ENCODE results near the gene MSX2. TPM values are rescaled to one million over a fixed set of nuclear protein-coding genes. Genes with fewer than 3 reads are reported as not detected.

MSX2 gene
- not detected in 2 replicates for total RNA-seq

GRCh38 chr5:174724484-174725260 lies at the start of gene MSX2:
MSX2 (plus strand) TSS chr5:174724582; CDS start chr5:174724660, 78 bp downstream.
- no peaks in the 10 kb centered on the region for H3K36me3 ChIP-seq (ENCODE audit: control insufficient read depth, insufficient read depth, low read length)
- DNase-seq (ENCODE audit: low read depth) (peak; percentile 36), FAIRE-seq (no peak)
- TF ChIP-seq, protein P1, sequence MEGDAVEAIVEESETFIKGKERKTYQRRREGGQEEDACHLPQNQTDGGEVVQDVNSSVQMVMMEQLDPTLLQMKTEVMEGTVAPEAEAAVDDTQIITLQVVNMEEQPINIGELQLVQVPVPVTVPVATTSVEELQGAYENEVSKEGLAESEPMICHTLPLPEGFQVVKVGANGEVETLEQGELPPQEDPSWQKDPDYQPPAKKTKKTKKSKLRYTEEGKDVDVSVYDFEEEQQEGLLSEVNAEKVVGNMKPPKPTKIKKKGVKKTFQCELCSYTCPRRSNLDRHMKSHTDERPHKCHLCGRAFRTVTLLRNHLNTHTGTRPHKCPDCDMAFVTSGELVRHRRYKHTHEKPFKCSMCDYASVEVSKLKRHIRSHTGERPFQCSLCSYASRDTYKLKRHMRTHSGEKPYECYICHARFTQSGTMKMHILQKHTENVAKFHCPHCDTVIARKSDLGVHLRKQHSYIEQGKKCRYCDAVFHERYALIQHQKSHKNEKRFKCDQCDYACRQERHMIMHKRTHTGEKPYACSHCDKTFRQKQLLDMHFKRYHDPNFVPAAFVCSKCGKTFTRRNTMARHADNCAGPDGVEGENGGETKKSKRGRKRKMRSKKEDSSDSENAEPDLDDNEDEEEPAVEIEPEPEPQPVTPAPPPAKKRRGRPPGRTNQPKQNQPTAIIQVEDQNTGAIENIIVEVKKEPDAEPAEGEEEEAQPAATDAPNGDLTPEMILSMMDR (IDR thresholded peaks at IDR 0.05; ENCODE audit: insufficient read depth, low read length, severe bottlenecking): no peak
- H3K4me3 ChIP-seq (ENCODE audit: low read depth, low read length): peak within 1 kb of the TSS; percentile 32
- H3K27me3 ChIP-seq (ENCODE audit: control insufficient read depth, insufficient read depth, low read length): peaks cover 40% of the 10 kb centered on the region

- no peaks in the 10 kb centered on the region for H3K36me3 ChIP-seq (ENCODE audit: control insufficient read depth, insufficient read depth, low read length)
- H3K4me3 ChIP-seq (ENCODE audit: low read depth, low read length): no peak overlapping the region
- TF ChIP-seq, protein P1 (IDR thresholded peaks at IDR 0.05; ENCODE audit: insufficient read depth, low read length, severe bottlenecking): no peak
- DNase-seq (ENCODE audit: low read depth) (no peak), FAIRE-seq (no peak)
- no peaks in the 10 kb centered on the region for H3K27me3 ChIP-seq (ENCODE audit: control insufficient read depth, insufficient read depth, low read length)
Observed at GRCh38 chr5:174675110-174675509, 49.3 kb upstream of the MSX2 start.

DNA sequence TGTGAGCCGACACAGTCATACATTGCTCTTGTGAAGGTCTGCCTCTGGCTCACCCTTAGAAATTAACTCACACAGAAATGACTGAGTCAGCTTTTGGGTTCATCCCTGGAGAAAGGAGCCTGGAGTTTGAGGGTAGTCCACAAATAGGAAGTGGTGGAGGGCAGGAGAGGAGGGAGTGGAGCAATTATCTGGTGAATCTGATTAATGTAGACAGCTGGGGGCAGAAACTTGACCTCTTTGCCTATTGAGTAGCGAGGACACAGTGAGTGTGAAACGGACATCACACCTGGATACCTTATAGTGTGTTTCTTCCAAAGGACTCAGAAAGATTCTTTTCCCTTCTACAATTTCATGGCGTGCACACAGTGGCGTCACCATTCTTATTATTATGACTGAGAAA lies 48.5 kb upstream of the MSX2 start:
- DNase-seq (ENCODE audit: low read depth): no peak
- Histone ChIP-seq H3K36me3 (ENCODE audit: control insufficient read depth, insufficient read depth, low read length) (no peaks in the 10 kb centered on the region), H3K4me3 (ENCODE audit: low read depth, low read length) (no peak overlapping the region), H3K27me3 (ENCODE audit: control insufficient read depth, insufficient read depth, low read length) (no peaks in the 10 kb centered on the region)
- TF ChIP-seq, protein P1 (IDR thresholded peaks at IDR 0.05; ENCODE audit: insufficient read depth, low read length, severe bottlenecking): no peak
- no peak for FAIRE-seq

- no peak overlapping the region for H3K4me3 ChIP-seq (ENCODE audit: low read depth, low read length)
- H3K27me3 ChIP-seq (ENCODE audit: control insufficient read depth, insufficient read depth, low read length): no peaks in the 10 kb centered on the region
- DNase-seq (ENCODE audit: low read depth): no peak
- no peaks in the 10 kb centered on the region for H3K36me3 ChIP-seq (ENCODE audit: control insufficient read depth, insufficient read depth, low read length)
- TF ChIP-seq, protein P1 (IDR thresholded peaks at IDR 0.05; ENCODE audit: insufficient read depth, low read length, severe bottlenecking): no peak
- no peak for FAIRE-seq
Observed at GRCh38 chr5:174678107-174678506, 46.3 kb upstream of the MSX2 start.

- DNase-seq (ENCODE audit: low read depth): no peak
- Histone ChIP-seq H3K27me3 (ENCODE audit: control insufficient read depth, insufficient read depth, low read length) (no peaks in the 10 kb centered on the region), H3K36me3 (ENCODE audit: control insufficient read depth, insufficient read depth, low read length) (no peaks in the 10 kb centered on the region), H3K4me3 (ENCODE audit: low read depth, low read length) (no peak overlapping the region)
- FAIRE-seq: no peak
- TF ChIP-seq, protein P1 (IDR thresholded peaks at IDR 0.05; ENCODE audit: insufficient read depth, low read length, severe bottlenecking): no peak
Observed at GRCh38 chr5:174680901-174681565, 43.3 kb upstream of the MSX2 start.
